ENCODE results near the gene AADACL4. TPM values are rescaled to one million over a fixed set of nuclear protein-coding genes. Genes with fewer than 3 reads are reported as not detected.
"Not testable (repeated sequence)": the region's sequence is repeated elsewhere in the genome, so short reads cannot be mapped to it uniquely, and the experiment has no call there.

Gene AADACL4
- polyA plus RNA-seq, 4 donors: 0.97 to 2.4 (median 2.1) TPM

- no peak for DNase-seq (ENCODE audit: low read depth in 4 of 4, low spot score in 2 of 4)
Observed at GRCh38 chr1:12706061-12706460, 62.2 kb downstream of the AADACL4 start.

- no peak for DNase-seq (ENCODE audit: low read depth in 4 of 4, low spot score in 2 of 4)
Observed at GRCh38 chr1:12708396-12709090, 64.7 kb downstream of the AADACL4 start.

GRCh38 chr1:12709091-12709491, 65.2 kb downstream of the AADACL4 start:
- DNase-seq (ENCODE audit: low read depth in 4 of 4, low spot score in 2 of 4): no peak

- DNase-seq (ENCODE audit: low read depth in 4 of 4, low spot score in 2 of 4): no peak
Observed at GRCh38 chr1:12709696-12710095, 65.8 kb downstream of the AADACL4 start.

- DNase-seq (ENCODE audit: low read depth in 4 of 4, low spot score in 2 of 4): no peak
Observed at GRCh38 chr1:12711536-12711935, 67.7 kb downstream of the AADACL4 start.

- DNase-seq (ENCODE audit: low read depth in 4 of 4, low spot score in 2 of 4): no peak
Observed at GRCh38 chr1:12712076-12712475, 68.2 kb downstream of the AADACL4 start.

- DNase-seq (ENCODE audit: low read depth in 4 of 4, low spot score in 2 of 4): no peak
Observed at GRCh38 chr1:12712929-12713328, 69.0 kb downstream of the AADACL4 start.

GRCh38 chr1:12713651-12714050, 69.8 kb downstream of the AADACL4 start:
- not testable (repeated sequence) for DNase-seq (ENCODE audit: low read depth in 4 of 4, low spot score in 2 of 4)

- DNase-seq (ENCODE audit: low read depth in 4 of 4, low spot score in 2 of 4): no peak
Observed at GRCh38 chr1:12714710-12715475, 71.0 kb downstream of the AADACL4 start.

- no peak for DNase-seq (ENCODE audit: low read depth in 4 of 4, low spot score in 2 of 4)
Observed at GRCh38 chr1:12715896-12716437, 72.1 kb downstream of the AADACL4 start, which contains the start of gene AADACL3. AADACL3 (plus strand) TSS chr1:12716110; CDS start chr1:12716177, 67 bp downstream.

Other genes with a start within 250 kb of the AADACL4 start
- gene DHRS3, start 25.9 kb upstream of the AADACL4 start, polyA plus RNA-seq (ENCODE audit: insufficient read length in 4 of 4): 100 to 1,000 TPM in 1 of 4 donors, 10 to 100 TPM in 3; 74.3 to 101 (median 86.1) TPM
- gene AADACL3, start 72.0 kb downstream of the AADACL4 start, polyA plus RNA-seq (ENCODE audit: insufficient read length in 4 of 4): not detected
- 1 to 10 TPM in 1 of 4 donors, under 1 TPM in 3; 0.68 to 1.1 (median 0.79) TPM for gene CFAP107, start 102.1 kb downstream of the AADACL4 start, polyA plus RNA-seq (ENCODE audit: insufficient read length in 4 of 4)
- not detected for gene PRAMEF12, start 129.7 kb downstream of the AADACL4 start, polyA plus RNA-seq (ENCODE audit: insufficient read length in 4 of 4)
- gene PRAMEF1, start 147.3 kb downstream of the AADACL4 start, polyA plus RNA-seq (ENCODE audit: insufficient read length in 4 of 4): not detected
- not detected for gene PRAMEF11, start 187.3 kb downstream of the AADACL4 start, polyA plus RNA-seq (ENCODE audit: insufficient read length in 4 of 4)
- under 1 TPM in 3 of 4 donors, not detected in 1; 0.25 to 0.82 (median 0.44) TPM for gene HNRNPCL1, start 204.6 kb downstream of the AADACL4 start, polyA plus RNA-seq (ENCODE audit: insufficient read length in 4 of 4)
- not detected for gene PRAMEF2, start 213.0 kb downstream of the AADACL4 start, polyA plus RNA-seq (ENCODE audit: insufficient read length in 4 of 4)
- gene PRAMEF4, start 242.1 kb downstream of the AADACL4 start, polyA plus RNA-seq (ENCODE audit: insufficient read length in 4 of 4): not detected

Data from left renal cortex interstitium (tissue), 4 donors.